GM19043 (cell line): ENCODE data around the gene LILRB4.
"Not testable (repeated sequence)": the region's sequence is repeated elsewhere in the genome, so short reads cannot be mapped to it uniquely, and the experiment has no call there.

Experiments
- ATAC-seq: cut with Tn5 transposase; IDR thresholded peaks from one replicate; pipeline ENCODE4 v1.9.1; 2021; ENCODE audit warnings: low read depth; ENCODE audit not compliant: unreplicated experiment

Gene LILRB4

DNA sequence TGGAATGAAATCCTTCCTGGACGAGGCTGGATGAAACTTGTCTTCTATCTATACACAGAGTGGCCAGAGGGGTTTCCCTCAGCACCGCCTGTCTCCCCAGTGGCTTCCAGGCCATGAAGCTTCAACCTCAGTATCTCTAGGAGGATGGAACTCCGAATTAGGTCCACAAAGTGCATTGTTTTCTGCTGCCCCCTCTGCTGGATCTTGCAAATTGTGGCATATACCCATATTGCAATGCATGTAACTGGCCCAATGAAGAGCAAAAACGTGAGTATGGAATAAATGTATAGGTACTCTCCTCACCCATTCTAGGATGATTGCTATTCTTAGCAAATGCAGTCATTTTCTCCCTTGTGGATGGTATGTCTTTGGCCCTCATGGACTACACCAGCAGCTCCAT lies 14.7 kb upstream of the LILRB4 start:
- ATAC-seq, result no peak

DNA sequence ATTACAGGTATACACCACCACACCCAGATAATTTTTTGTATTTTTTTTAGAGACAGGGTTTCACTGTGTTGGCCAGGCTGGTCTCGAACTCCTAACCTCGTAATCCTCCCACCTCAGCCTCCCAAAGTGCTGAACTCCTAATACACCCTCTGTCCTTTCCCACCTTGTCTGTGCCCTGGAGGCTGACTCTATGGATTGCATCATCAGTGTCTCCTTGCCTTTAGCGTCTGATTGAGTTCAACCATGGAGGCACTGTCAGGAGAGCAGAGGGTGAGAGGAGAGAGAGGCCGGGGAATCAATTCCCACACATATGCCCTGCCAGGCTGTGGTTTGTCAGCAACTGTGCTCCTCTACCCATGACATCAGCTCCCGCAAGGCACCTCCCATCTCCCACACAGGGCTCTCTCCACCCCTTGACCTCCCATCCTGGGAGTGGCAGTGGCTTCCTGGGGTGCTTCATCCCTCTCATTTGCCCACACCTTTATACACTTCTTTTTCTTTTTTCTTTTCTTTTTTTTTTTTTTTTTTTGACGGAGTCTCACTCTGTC lies 12.6 kb upstream of the LILRB4 start:
- ATAC-seq, result no peak

DNA sequence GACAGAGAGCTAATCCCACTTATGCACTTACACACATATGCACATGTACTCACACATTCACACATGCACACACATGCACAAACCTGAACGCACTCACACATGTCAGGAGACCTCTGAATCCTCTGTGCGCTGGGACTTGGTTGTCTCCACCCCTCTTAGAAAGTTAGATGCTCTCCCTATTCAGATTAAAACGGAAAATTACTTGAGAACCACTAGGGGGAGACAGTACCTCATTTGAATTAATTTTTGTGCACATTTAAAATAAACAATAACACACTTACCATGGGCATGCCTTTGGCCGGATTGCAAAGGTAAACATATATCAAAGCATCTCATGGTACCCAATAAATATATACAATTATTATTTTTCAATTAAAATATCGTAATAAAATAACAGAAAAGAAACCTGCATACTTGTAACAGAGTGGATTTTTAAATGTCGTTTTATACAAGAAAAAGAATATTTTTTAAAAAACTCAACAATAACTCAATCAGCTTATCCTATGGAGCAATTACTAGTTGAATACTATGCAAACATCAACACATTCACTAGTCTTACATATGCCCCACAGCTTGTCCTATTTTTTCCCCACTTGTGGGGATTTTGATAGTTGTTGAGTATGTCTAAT lies 9.5 kb upstream of the LILRB4 start:
- no peak for ATAC-seq

DNA sequence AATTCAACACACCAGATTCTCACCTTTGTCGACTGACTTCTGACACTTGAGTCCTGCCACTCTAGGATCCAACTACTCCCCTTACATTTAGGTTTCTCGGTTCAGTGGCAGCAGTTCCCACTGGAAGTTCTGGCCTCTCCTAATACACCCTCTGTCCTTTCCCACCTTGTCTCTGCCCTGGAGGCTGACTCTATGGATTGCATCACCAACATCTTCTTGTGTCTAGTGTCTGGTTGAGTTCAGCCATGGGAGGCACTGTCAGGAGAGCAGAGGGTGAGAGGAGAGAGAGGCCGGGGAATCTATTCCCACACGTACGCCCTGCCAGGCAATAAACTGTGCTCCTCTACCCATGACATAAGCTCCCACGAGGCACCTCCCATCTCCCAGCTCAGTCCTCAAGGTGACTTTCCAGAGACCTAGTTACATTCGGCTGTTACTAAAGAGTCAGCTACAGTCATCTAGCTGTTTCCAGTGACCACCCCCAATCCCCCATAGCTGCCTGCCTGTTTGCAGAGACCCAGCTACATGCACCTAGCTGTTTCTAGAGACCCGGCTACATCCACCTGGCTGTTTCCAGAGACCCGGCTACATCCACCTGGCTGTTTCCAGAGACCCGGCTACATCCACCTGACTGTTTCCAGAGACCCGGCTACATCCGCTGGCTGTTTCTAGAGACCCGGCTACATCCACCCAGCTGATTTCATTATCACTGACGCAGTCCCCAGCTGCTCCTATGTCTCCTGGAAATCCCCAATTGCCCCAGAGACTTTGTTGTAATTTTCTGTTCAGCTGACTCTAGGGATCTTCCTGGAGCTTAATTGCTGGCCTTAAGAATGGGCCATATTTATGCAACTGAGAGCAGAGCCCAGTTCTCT lies 8.1 kb upstream of the LILRB4 start:
- no peak for ATAC-seq

DNA sequence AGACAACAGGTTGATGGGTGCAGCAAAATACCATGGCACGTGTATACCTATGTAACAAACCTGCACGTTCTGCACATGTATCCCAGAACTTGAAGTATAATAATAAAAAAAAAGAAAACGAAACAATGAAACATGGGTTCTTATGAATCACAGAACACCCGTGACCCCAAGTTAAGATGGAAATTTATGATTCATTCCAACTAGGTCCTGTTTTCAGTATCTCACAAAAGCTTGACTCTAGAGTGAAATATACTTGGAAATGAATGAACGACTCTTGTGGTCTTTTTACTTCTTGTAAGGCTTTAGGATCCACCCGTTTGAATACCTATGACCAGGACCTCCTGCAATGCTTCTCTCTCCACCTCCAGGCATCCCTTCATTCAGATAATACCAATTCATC lies 3.5 kb upstream of the LILRB4 start:
- ATAC-seq, result no peak

DNA sequence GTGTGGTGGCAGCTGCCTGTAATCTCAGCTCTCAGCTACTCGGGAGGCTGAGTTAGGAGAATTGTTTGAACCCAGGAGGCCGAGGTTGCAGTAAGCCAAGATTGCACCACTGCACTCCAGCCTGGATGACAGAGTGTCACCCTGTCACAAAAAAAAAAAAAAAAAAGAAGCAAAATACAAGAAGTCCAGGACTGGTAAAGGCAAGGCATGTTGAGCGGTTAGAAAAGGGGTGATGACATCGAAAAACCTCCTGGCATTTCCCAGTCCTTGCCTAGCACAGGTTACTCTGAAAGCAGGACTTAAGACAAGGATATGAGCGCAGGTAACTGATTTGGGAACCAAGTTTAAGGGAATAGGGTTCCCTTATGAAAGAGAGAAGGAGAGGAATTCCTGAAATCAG lies 2.5 kb upstream of the LILRB4 start:
- no peak for ATAC-seq

DNA sequence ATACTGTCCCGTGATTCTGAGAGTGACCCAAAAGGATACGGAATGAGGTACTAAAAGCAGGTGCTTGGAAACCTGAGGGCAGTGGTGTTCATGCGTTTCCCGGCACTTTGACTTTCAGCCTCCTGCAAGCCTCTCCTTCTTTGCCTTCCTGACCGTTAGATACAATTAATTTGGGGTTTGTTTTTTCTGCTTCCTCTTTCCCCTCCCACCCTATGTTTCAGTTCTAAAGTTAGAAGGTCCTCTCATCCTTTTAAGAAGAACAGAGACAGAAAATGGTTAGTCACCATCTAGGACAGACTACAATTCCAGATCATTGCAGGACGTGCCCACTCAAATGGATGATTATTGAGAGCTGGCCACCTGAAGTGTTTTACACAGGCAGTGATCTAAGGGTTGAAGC lies 1.8 kb upstream of the LILRB4 start:
- no peak for ATAC-seq

DNA sequence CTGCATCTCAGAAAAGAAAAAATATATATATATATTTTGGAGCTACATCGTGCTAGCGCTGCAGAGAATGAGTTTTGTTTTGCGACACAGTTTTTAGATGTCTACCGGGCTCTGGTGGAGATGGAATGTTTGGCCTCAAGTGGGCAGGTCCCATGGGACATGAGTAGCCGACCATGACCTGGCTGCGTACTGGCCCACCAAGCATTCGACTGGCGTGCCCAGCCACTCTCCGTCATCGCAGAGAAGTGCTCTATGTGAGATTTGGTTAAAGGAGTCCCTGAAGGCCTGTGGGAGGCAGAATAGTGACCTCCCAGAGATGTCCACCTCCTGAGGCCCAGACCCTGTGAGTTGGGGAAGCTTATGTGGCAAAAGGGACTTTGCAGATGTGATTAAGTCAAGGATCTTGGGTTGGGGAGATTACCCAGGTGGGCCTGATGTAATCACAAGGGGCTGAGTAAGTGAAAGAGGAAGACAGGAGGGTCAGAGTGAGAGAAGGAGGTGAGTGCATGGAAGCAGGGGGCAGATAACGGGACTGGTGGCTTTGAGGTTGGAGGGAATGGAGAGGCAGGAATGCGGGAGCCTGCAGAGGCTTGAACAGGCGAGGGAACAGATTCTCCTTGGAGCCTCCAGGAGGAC lies 821 bp upstream of the LILRB4 start:
- no peak for ATAC-seq

DNA sequence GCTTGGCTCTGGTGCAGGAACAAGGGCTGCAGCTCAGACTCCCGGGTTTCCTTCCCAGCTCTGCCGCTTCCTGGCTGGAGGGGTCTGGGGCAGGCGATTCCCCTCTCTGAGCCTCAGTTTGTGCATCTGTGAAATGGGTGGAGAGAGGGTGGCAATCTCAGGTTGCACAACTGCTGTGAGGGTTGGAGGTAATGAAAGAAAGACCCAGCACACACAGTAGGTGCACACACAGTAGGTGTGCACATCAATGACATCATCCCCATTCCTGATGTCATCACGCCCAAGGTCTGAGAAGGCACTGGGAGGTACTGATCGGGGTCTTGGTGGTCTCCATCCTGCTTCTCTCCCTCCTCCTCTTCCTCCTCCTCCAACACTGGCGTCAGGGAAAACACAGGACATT lies 2.7 kb downstream of the LILRB4 start:
- no peak for ATAC-seq

DNA sequence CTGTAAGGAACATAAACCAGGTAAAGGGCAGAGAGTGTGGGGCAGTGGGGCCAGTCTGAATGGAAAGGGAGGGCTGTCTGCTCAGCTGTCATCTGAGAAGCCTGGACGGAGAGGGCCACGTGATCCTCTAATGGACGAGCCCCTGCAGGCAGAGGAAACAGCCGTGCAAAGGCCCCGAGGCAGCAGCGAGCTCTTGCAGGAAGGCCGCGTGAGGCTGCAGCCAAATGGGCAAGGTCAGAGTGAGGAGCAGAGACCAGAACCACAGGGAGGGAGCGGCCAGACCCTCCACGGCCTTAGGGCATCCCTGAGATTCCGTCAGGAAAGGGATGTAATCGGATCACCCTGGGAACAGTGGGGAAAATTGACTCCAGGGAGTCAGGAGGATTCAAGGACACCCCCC lies 4.4 kb downstream of the LILRB4 start:
- no peak for ATAC-seq

DNA sequence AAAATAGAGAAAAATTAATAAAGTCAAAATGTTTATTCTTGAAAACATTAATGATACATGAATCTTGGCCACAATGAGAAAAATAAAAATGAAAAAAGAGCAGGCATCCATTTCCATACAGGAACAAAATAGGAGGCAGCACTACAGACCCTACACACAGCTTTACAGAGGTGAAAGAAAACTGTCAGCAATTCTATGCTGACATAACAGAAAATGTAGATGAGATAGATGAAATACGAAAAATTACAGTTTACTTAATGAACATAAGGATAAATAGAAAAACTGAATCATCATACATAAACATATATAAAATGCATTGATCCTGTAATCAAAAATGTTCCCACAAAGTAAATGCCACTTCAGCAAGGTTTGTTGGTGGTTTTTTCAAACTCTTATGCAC lies 5.6 kb downstream of the LILRB4 start:
- ATAC-seq, result no peak

DNA sequence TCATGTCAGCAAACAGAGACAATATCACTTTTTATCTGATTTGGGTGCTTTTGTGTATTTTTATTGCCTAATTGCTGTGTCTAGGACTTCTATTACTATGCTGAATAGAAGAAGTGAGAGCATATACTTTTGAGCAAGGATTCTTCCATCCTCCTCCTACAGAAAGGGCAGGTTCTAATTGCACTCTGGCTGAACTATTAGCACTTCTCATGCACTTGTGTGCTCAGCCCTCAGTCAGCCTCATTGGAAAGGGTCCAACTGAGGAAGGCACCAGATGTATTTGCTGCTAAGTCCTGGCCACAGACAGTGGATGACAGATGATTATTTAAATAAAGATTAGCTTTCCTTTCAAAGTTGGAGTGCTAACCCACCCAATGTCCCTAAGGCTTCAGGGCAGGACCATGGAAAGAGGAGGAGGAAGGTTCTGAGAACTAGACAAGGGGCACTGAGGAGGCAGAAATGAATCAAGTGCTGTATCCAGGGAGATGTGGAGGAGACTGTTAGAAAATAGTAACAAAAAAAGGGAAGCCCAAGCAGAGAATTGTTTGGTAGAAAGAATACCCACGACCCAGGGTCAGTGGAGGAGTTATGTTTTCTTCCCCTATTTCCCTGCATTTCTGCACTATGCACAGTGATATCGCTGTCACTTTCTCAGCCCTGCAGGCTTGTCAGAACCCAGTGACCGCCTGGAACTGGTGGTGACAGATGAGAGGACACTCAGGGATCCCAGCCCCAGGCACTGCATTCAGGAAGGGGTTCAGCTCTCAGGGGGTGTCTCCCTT lies 8.0 kb downstream of the LILRB4 start:
- no peak for ATAC-seq

DNA sequence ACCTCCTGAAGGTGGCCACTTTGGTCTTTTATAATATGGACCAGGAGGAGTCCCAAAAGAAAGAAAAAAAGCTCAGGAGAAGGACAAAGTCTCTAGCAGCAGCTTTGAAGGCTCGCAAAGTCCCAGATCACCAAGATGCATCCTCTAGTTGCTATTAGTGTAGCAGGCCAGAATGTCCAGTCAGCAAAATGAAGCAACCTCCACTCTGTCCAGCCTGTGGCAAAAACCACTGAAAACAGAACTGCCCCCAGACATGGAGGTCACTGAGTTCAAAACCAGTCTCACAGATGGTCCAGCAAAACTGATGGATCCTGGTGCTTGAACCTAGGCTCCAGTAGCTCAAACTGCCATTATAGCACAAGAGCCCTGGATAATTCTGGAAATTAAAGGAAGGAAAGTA lies 10.4 kb downstream of the LILRB4 start:
- ATAC-seq, result no peak

DNA sequence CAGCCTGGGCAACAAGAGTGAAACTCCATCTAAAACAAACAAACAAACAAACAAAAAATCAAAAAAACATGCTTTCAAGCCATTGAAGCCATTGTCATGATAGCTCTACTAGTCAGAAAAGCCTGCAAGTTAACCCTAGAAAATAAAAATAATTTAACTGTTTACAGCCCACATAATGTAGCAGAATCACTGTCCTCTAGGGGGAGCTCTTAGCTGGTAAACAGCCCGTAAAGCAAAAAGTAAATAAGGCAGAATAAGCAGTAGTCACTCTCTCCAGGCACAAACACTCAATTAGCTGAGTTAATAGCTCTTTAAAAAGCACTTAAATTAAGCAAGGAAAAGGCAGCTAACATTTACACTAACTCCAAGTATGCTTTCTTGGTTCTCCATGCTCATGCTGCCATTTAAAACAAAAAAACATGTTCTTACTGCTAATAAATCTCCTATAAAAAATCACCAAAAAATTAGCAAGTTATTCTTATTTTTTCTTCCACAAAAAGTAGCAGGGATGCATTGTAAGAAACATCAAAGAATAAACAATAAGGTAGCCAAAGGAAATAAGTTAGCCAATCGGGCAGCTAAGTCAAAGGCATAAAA lies 11.3 kb downstream of the LILRB4 start:
- ATAC-seq, result no peak

DNA sequence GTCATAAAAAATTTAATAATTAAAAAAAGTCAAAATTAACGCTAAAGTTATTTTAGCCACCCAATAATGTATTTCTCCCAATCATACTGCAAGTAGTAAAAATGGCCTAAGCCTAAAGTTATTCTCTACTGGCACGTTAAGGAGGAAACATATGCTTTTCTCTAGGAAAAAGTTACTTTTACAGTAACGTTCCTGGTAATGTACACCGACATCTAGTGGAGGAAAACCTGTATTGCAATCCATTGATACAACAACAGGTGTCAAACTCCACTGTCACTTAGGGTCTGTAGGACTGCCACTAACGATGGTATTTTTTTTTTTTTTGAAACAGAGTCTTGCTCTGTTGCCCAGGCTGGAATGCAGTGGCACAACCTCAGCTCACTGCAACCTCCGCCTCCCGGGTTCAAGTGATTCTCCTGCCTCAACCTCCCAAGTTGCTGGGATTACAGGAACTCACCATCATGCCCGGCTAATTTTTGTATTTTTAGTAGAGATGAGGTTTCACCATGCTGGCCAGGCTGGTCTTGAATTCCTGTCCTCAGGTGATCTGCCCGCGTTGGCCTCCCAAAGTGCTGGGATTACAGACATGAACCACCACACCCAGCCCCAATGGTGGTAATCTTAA lies 13.5 kb downstream of the LILRB4 start:
- ATAC-seq, result not testable (repeated sequence)

DNA sequence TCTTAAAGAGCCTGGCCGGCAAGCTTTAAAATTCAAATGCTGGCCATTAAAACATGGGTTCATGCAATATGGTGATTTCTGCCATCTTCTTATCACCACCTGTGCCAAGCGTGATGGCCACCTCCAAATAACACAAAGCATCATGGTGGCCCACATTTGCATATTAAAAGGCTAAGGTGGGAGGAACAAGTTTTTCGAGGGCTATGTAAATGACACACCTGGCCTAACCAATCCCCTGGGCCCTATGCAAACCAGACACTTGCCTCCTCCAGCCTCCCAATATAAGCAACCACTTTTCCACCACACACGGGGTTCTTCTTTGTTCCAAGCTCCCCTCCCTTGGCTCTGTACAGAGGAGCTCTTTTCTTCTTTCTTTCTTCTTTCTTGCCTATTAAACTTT lies 14.4 kb downstream of the LILRB4 start:
- ATAC-seq, result no peak

DNA sequence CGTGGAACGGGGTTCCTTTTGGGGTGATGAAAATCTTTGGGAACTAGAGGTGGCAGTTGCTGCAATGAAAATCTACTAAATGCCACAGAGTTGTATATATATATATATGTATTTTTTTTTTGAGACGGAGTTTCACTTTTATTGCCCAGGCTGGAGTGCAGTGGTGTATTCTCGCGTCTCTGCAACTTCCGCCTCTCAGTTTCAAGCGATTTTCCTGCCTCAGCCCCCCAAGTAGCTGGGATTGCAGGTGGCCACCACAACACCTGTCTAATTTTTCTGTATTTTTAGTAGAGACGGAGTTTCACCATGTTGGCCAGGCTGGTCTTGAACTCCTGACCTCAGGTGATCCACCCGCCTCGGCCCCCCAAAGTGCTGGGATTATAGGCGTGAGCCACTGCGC lies 18.8 kb downstream of the LILRB4 start:
- ATAC-seq, result not testable (repeated sequence)

DNA sequence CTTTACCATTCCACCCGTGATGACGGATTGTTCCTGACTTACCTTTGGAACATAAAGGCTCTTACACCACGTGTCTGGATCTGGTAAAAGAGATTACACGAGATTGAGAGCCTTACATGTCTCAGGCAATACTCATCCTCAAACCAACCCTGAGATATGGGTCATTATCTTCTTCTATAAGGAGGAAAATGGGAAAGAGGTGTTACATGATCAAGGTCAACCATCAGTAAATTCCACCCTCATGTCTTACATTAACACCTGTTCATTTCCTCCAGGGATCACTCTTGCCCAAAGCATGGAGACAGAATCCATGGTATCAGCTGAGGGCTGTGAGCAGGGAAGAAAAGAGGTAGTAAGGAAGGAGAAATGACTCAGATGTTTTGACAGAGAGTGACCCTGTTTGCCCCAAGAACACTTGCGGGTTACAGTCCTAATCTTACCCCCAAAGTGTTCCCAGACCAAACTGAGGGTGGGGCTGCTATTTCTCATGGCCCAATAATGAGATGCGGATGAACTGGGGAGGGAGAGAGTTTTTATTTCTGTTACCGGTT lies 19.6 kb downstream of the LILRB4 start:
- no peak for ATAC-seq

DNA sequence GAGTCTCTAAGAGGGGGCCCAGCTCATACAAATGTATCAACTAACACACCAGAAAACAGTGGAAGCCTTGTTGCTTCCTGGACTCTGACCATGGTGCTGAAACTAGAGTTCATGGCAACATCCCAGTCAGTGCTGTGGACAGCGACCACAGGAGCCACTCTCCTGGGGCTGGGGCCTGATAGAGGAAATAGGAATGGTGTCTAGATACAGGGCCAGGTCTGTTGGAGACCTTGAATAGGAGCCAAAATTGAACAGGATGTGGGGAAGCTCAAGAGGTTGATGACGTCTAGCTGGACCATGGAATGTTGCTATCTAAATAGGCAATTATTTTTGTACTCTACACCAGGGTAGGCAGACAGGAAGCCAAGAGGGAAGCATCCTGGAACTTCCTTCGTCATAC lies 21.7 kb downstream of the LILRB4 start:
- no peak for ATAC-seq
